ENCODE data around the gene POLR3H.

DNA sequence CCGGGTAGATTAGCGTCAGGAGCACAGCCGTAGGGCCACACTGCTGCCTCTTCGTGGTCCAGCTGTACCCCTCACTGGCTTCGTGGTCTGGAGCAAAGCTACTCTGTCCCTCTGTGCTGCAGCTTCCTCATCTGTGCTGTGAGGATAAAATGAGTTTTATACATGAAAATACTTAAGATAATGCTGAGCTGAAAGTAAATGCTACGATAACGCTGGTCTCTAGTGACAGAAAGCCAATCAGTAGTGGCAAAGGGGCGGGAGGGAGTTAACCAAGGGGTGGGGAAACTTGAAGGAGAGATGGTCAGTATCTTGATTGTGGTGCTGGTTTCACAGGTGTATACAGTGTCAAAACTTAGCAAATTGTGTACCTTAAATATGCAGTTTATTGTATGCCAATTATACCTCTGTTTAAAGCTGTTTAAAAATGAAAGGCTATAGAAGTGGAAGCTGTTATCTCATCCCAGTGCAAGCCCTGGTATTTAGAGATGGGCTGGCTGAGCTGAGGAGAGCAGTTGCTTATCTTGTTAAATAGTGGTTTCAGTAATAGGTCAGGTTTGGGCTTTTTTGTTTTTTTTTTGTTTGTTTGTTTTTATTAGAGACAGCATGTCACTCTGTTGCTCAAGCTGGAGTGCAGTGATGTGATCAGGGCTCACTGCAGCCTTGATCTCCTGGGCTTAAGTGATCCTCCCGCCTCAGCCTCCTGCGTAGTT is 38.6 kb downstream of the POLR3H start:
- TF ChIP-seq, protein P1, sequence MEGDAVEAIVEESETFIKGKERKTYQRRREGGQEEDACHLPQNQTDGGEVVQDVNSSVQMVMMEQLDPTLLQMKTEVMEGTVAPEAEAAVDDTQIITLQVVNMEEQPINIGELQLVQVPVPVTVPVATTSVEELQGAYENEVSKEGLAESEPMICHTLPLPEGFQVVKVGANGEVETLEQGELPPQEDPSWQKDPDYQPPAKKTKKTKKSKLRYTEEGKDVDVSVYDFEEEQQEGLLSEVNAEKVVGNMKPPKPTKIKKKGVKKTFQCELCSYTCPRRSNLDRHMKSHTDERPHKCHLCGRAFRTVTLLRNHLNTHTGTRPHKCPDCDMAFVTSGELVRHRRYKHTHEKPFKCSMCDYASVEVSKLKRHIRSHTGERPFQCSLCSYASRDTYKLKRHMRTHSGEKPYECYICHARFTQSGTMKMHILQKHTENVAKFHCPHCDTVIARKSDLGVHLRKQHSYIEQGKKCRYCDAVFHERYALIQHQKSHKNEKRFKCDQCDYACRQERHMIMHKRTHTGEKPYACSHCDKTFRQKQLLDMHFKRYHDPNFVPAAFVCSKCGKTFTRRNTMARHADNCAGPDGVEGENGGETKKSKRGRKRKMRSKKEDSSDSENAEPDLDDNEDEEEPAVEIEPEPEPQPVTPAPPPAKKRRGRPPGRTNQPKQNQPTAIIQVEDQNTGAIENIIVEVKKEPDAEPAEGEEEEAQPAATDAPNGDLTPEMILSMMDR (conservative IDR thresholded peaks at IDR 0.05): no peak
- TF ChIP-seq EZH2 (IDR thresholded peaks at IDR 0.05; ENCODE audit: low read depth): no peak

All from PC-9 (cell line).